Gastrocnemius medialis (tissue), 4 donors: ENCODE results near the gene HTR2A.

ENCODE experiments used
- POLR2A ChIP-seq, 2 donors: fragments of 450-650 bp; IDR thresholded peaks; one replicate each; pipeline ENCODE4 v1.6.1; 2017; ENCODE audit warnings: antibody characterized with exemption in 2 of 2, mild to moderate bottlenecking in 2 of 2, moderate library complexity in 2 of 2
- TF ChIP-seq, protein P1 (sequence below), 5 experiments: fragments of 450-650 bp in 3 of 5; fragments of 200-600 bp in 2 of 5; sonication (generic) in 2 of 5; IDR thresholded peaks in 4 of 5; conservative IDR thresholded peaks in 1 of 5; 1 replicate in 4 of 5; 2 replicates in 1 of 5; pipeline ENCODE4 v1.5.1; 2016 to 2019; ENCODE audit warnings: antibody characterized with exemption in 5 of 5, mild to moderate bottlenecking in 3 of 5, moderate library complexity in 3 of 5

DNA sequence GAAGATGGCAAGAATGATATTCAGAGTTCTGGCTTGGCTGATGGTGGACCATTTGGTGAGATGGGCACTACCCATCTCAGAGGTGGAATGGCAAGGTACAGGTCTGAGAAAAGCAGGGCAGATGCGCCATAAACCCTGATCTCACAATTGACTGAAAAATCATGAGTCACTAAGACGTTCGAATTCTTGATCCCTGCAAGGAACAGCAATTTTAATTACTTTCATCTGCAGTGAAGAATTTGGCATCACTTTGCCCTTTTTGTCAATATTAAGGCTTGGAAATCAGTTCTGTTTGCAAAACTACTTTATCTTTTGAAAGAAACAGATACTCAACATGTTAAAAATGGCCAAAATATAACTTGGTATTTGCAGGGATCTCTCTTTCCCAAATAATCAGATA, 38.1 kb downstream of the HTR2A start:
- TF ChIP-seq, protein P1, sequence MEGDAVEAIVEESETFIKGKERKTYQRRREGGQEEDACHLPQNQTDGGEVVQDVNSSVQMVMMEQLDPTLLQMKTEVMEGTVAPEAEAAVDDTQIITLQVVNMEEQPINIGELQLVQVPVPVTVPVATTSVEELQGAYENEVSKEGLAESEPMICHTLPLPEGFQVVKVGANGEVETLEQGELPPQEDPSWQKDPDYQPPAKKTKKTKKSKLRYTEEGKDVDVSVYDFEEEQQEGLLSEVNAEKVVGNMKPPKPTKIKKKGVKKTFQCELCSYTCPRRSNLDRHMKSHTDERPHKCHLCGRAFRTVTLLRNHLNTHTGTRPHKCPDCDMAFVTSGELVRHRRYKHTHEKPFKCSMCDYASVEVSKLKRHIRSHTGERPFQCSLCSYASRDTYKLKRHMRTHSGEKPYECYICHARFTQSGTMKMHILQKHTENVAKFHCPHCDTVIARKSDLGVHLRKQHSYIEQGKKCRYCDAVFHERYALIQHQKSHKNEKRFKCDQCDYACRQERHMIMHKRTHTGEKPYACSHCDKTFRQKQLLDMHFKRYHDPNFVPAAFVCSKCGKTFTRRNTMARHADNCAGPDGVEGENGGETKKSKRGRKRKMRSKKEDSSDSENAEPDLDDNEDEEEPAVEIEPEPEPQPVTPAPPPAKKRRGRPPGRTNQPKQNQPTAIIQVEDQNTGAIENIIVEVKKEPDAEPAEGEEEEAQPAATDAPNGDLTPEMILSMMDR (IDR thresholded peaks at IDR 0.05 in 4 of 5, conservative IDR thresholded peaks at IDR 0.05 in 1 of 5) = no peak
- no peak for TF ChIP-seq POLR2A (IDR thresholded peaks at IDR 0.05)
